Neural progenitor cell (in vitro differentiated cells): Measurements from ENCODE around the gene NBEA. TPM values are rescaled to one million over a fixed set of nuclear protein-coding genes. Genes with fewer than 3 reads are reported as not detected.
"Not testable (repeated sequence)": the region's sequence is repeated elsewhere in the genome, so short reads cannot be mapped to it uniquely, and the experiment has no call there.

Experiments
- DNase-seq: peaks from one replicate; pipeline ENCODE4 v3.0.0-alpha.2; 2016; ENCODE audit warnings: low spot score
- H2AFZ ChIP-seq: fragments of 200-600 bp; sonication (generic); replicated peaks from 2 replicates; pipeline ENCODE4 v1.6.1; 2016; ENCODE audit warnings: antibody characterized with exemption
- H3F3A ChIP-seq: fragments of 200-600 bp; sonication (generic); 2 replicates; pipeline ENCODE4 v1.6.1; 2016; ENCODE audit warnings: antibody characterized with exemption, low read depth
- H3K27ac ChIP-seq: fragments of 200-600 bp; sonication (generic); 2 replicates; pipeline ENCODE4 v1.5.1; 2016; ENCODE audit warnings: mild to moderate bottlenecking
- H3K27me3 ChIP-seq: fragments of 200-600 bp; sonication (generic); 2 replicates; pipeline ENCODE4 v1.6.1; 2016; ENCODE audit warnings: mild to moderate bottlenecking, moderate library complexity
- H3K36me3 ChIP-seq: fragments of 200-600 bp; sonication (generic); 2 replicates; pipeline ENCODE4 v1.5.1; 2016
- H3K4me1 ChIP-seq: fragments of 200-600 bp; sonication (generic); 2 replicates; pipeline ENCODE4 v1.6.1; 2016; ENCODE audit warnings: mixed run types
- H3K4me2 ChIP-seq: fragments of 200-600 bp; sonication (generic); 2 replicates; pipeline ENCODE4 v1.6.1; 2016
- H3K4me3 ChIP-seq: fragments of 200-600 bp; sonication (generic); 2 replicates; pipeline ENCODE4 v1.5.1; 2016
- H3K79me2 ChIP-seq: fragments of 200-600 bp; sonication (generic); 2 replicates; pipeline ENCODE4 v1.6.1; 2016; ENCODE audit warnings: low read depth
- H3K9ac ChIP-seq: fragments of 200-600 bp; sonication (generic); 2 replicates; pipeline ENCODE4 v1.6.1; 2016
- H3K9me3 ChIP-seq: fragments of 200-600 bp; sonication (generic); 2 replicates; pipeline ENCODE4 v1.5.1; 2016; ENCODE audit warnings: low read depth
- H4K20me1 ChIP-seq: fragments of 200-600 bp; sonication (generic); 2 replicates; pipeline ENCODE4 v1.6.1; 2016; ENCODE audit warnings: low read depth
- H3K27ac Mint-ChIP-seq: 3 replicates; pipeline ENCODE4 v1.8.0; 2021; ENCODE audit warnings: mixed read lengths
- H3K27me3 Mint-ChIP-seq: 2 replicates; pipeline ENCODE4 v1.8.0; 2022; ENCODE audit warnings: low read depth, mild to moderate bottlenecking, inconsistent platforms, moderate library complexity, mixed read lengths; ENCODE audit not compliant: insufficient read depth
- H3K36me3 Mint-ChIP-seq: 3 replicates; pipeline ENCODE4 v1.8.0; 2021; ENCODE audit warnings: mixed read lengths
- H3K4me1 Mint-ChIP-seq: 3 replicates; pipeline ENCODE4 v1.8.0; 2021; ENCODE audit warnings: mixed read lengths
- H3K4me3 Mint-ChIP-seq: 3 replicates; pipeline ENCODE4 v1.8.0; 2021; ENCODE audit warnings: mild to moderate bottlenecking, moderate library complexity, mixed read lengths
- H3K9me3 Mint-ChIP-seq: 3 replicates; pipeline ENCODE4 v1.8.0; 2020; ENCODE audit warnings: mixed read lengths
- EZH2 ChIP-seq: fragments of 200-600 bp; sonication (generic); IDR thresholded peaks from 2 replicates; pipeline ENCODE4 v1.6.1; 2017; ENCODE audit warnings: antibody characterized with exemption, mild to moderate bottlenecking, moderate library complexity
- EZH2phosphoT487 ChIP-seq: fragments of 200-600 bp; sonication (generic); IDR thresholded peaks from 2 replicates; pipeline ENCODE4 v1.6.1; 2017; ENCODE audit warnings: antibody characterized with exemption
- total RNA-seq: library from RNA; depleted of rRNA; stranded (reverse); fragments of >200 nt; gene quantifications from 2 replicates; pipeline ENCODE4 v1.2.3, GENCODE V29; 2015; ENCODE audit warnings: low replicate concordance
- TF ChIP-seq, protein P1 (sequence below): fragments of 200-600 bp; sonication (generic); IDR thresholded peaks from 2 replicates; pipeline ENCODE4 v1.5.1; 2017; ENCODE audit warnings: antibody characterized with exemption, mild to moderate bottlenecking

NBEA gene
- total RNA-seq, 1 donor from 2014 or later: 31.0 TPM

DNA sequence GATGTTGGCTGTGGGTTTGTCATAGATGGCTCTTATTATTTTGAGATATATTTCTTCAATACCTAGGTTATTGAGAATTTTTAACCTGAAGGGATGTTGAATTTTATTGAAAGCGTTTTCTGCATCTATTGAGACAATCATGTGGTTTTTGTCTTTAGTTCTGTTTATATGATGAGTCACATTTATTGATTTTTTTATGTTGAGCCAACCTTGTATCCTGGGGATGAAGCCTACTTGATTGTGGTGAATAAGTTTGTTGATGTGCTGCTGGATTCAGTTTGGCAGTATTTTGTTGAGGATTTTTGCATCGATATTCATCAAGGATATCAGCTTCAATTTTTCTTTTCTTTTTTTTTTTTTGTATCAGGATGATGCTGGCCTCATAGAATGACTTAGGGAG, 29.4 kb downstream of the NBEA start:
- Mint-ChIP-seq H3K27ac (no peak overlapping the region), H3K4me3 (no peak overlapping the region), H3K4me1 (no peaks in the 10 kb centered on the region), H3K36me3 (peaks cover 38% of the 10 kb centered on the region), H3K27me3 (no peaks in the 10 kb centered on the region), H3K9me3 (peaks cover 44% of the 10 kb centered on the region)
- Histone ChIP-seq H4K20me1 (no peaks in the 10 kb centered on the region), H3K9ac (no peak overlapping the region), H3K79me2 (peaks cover 97% of the 10 kb centered on the region), H3F3A (no peaks in the 10 kb centered on the region), H3K9me3 (no peaks in the 10 kb centered on the region), H3K27me3 (no peaks in the 10 kb centered on the region), H3K4me3 (no peak overlapping the region), H3K4me1 (no peaks in the 10 kb centered on the region), H3K36me3 (no peaks in the 10 kb centered on the region), H3K27ac (no peak overlapping the region), H2AFZ (no peak overlapping the region), H3K4me2 (no peak overlapping the region)
- DNase-seq: no peak
- TF ChIP-seq EZH2phosphoT487 (no peak), EZH2 (no peak)
- TF ChIP-seq, protein P1, sequence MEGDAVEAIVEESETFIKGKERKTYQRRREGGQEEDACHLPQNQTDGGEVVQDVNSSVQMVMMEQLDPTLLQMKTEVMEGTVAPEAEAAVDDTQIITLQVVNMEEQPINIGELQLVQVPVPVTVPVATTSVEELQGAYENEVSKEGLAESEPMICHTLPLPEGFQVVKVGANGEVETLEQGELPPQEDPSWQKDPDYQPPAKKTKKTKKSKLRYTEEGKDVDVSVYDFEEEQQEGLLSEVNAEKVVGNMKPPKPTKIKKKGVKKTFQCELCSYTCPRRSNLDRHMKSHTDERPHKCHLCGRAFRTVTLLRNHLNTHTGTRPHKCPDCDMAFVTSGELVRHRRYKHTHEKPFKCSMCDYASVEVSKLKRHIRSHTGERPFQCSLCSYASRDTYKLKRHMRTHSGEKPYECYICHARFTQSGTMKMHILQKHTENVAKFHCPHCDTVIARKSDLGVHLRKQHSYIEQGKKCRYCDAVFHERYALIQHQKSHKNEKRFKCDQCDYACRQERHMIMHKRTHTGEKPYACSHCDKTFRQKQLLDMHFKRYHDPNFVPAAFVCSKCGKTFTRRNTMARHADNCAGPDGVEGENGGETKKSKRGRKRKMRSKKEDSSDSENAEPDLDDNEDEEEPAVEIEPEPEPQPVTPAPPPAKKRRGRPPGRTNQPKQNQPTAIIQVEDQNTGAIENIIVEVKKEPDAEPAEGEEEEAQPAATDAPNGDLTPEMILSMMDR: no peak

DNA sequence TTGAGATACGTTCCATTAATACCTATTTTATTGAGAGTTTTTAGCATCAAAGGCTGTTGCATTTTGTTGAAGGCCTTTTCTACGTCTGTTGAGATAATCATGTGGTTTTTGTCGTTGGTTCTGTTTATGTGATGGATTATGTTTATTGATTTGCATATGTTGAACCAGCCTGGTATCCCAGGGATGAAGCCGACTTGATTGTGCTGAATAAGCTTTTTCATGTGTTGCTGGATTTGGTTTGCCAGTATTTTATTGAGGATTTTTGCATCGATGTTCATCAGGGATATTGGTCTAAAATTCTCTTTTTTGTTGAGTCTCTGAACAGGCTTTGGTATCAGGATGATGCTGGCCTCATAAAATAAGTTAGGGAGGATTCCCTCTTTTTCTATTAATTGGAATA, 43.1 kb downstream of the NBEA start:
- not testable (repeated sequence) for H3K27ac Mint-ChIP-seq, H3F3A ChIP-seq, H4K20me1 ChIP-seq, H3K4me3 ChIP-seq, H3K27ac ChIP-seq, DNase-seq, H3K4me1 ChIP-seq, H3K27me3 ChIP-seq, H3K9ac ChIP-seq, H3K4me3 Mint-ChIP-seq, H3K27me3 Mint-ChIP-seq, H3K4me1 Mint-ChIP-seq, H3K36me3 ChIP-seq, H3K4me2 ChIP-seq, H2AFZ ChIP-seq
- peaks cover 63% of the 10 kb centered on the region for H3K9me3 Mint-ChIP-seq
- Histone ChIP-seq H3K79me2 (peaks cover 97% of the 10 kb centered on the region), H3K9me3 (peaks cover 13% of the 10 kb centered on the region)
- peaks cover 16% of the 10 kb centered on the region for H3K36me3 Mint-ChIP-seq

- Histone ChIP-seq H3K4me1 (no peaks in the 10 kb centered on the region), H3K9ac (no peak overlapping the region), H2AFZ (no peak overlapping the region), H4K20me1 (no peaks in the 10 kb centered on the region), H3K27me3 (no peaks in the 10 kb centered on the region), H3K36me3 (peaks cover 7% of the 10 kb centered on the region), H3K27ac (no peak overlapping the region), H3K4me2 (no peak overlapping the region), H3K4me3 (no peak overlapping the region), H3K79me2 (peaks cover 89% of the 10 kb centered on the region), H3K9me3 (peaks cover 14% of the 10 kb centered on the region), H3F3A (no peaks in the 10 kb centered on the region)
- Mint-ChIP-seq H3K4me1 (no peaks in the 10 kb centered on the region), H3K9me3 (peaks cover 77% of the 10 kb centered on the region), H3K27ac (no peak overlapping the region), H3K36me3 (peaks cover 18% of the 10 kb centered on the region), H3K4me3 (no peak overlapping the region), H3K27me3 (peaks cover 3% of the 10 kb centered on the region)
- no peak for DNase-seq
- TF ChIP-seq EZH2phosphoT487 (no peak), EZH2 (no peak)
- TF ChIP-seq, protein P1: no peak
These were observed 46.3 kb downstream of the NBEA start for GRCh38 chr13:34988330-34988791.

GRCh38 chr13:34990399-34991214, 48.5 kb downstream of the NBEA start:
- Mint-ChIP-seq H3K36me3 (peaks cover 17% of the 10 kb centered on the region), H3K27me3 (peaks cover 3% of the 10 kb centered on the region), H3K4me3 (no peak overlapping the region), H3K4me1 (no peaks in the 10 kb centered on the region), H3K9me3 (peaks cover 59% of the 10 kb centered on the region), H3K27ac (no peak overlapping the region)
- no peak for TF ChIP-seq EZH2
- no peak for TF ChIP-seq EZH2phosphoT487
- TF ChIP-seq, protein P1: no peak
- Histone ChIP-seq H2AFZ (no peak overlapping the region), H3K9ac (no peak overlapping the region), H3K79me2 (peaks cover 84% of the 10 kb centered on the region), H3K4me1 (no peaks in the 10 kb centered on the region), H3K27me3 (no peaks in the 10 kb centered on the region), H3K4me2 (no peak overlapping the region), H3K4me3 (no peak overlapping the region), H3K36me3 (peaks cover 7% of the 10 kb centered on the region), H3F3A (no peaks in the 10 kb centered on the region), H3K27ac (no peak overlapping the region), H3K9me3 (peaks cover 14% of the 10 kb centered on the region), H4K20me1 (no peaks in the 10 kb centered on the region)
- DNase-seq: no peak
